Stimulated activated effector memory CD8-positive, alpha-beta T cell treated with anti-CD3 and anti-CD28 coated beads, Interleukin-12 subunit alpha, Interleukin-12 subunit beta, amount 100 ng/mL, for 72 hours (primary cell): ENCODE measurements around the gene RAB33A.

Experiments
- ATAC-seq: fragments of 150-1000 bp; cut with Tn5 transposase; 2 replicates; pipeline ENCODE4 v1.10.0; 2021
- DNase-seq, 2 donors: peaks; one replicate each; pipeline ENCODE4 v3.0.0; 2021 to 2022; ENCODE audit warnings: low spot score in 2 of 2
- H3K27ac Mint-ChIP-seq: one replicate; pipeline ENCODE4 v1.8.0; 2022; ENCODE audit warnings: mild to moderate bottlenecking, mixed read lengths
- H3K36me3 Mint-ChIP-seq: one replicate; pipeline ENCODE4 v1.8.0; 2022; ENCODE audit warnings: mild to moderate bottlenecking, mixed read lengths
- H3K4me1 Mint-ChIP-seq: one replicate; pipeline ENCODE4 v1.8.0; 2022; ENCODE audit warnings: mixed read lengths
- H3K4me3 Mint-ChIP-seq: one replicate; pipeline ENCODE4 v1.8.0; 2022; ENCODE audit warnings: mild to moderate bottlenecking, mixed read lengths
- H3K9me3 Mint-ChIP-seq: one replicate; pipeline ENCODE4 v1.8.0; 2022; ENCODE audit warnings: mixed read lengths

The RAB33A gene

DNA sequence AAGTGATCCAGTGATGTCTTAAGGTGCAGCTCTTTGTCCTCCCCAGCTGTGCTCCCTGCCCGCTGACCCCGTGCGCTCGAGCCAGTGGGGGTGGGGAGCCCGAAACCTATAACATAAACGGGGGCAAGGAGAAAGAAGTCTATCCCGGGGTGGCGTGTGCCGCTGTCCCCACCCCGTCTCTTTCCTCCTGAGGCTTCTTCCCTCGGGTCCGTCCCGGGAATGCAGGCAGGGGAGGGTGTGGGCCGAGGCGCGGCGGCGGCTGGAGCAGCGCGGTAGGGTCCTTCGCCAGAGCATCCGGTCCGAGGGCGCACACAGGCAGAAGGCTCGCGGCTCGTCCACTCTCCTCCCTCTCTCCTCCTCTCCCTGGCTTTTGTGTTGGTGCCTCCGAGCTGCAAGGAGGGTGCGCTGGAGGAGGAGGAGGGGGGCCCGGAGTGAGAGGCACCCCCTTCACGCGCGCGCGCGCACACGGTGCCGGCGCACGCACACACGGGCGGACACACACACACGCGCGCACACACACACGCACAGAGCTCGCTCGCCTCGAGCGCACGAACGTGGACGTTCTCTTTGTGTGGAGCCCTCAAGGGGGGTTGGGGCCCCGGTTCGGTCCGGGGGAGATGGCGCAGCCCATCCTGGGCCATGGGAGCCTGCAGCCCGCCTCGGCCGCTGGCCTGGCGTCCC, at the start of gene RAB33A:
TSS of gene RAB33A (plus strand) at position 517 of the 681 bp plus-strand sequence. CDS start at position 618, 101 bp downstream.
- peaks cover 25% of the 10 kb centered on the region for H3K4me1 Mint-ChIP-seq
- peak; percentile 5 to 67 for DNase-seq
- no peaks in the 10 kb centered on the region for H3K9me3 Mint-ChIP-seq
- peaks cover 24% of the 10 kb centered on the region for H3K36me3 Mint-ChIP-seq
- ATAC-seq = peak; percentile 54
- peak within 1 kb of the TSS; percentile 81 for H3K4me3 Mint-ChIP-seq
- peak within 1 kb of the TSS; percentile 94 for H3K27ac Mint-ChIP-seq

DNA sequence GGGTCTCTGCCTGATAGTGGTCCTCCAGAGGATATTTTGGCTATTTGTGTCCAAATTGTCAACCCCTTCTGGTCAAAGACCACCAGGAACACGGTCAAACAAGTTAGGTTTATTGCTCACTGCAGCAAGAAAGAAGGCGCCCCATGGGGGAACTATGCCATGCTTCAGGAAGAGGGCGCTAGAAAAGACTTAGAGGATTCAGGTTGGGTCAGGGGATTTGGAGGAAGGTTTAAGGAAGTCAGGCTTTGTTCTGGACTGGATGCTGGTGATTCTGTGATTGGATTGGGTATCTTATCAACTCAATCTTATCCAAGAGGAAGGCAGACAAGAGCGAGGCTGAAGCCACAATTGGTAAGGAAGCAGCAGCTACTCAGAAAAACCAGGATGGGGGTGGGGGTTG, 47.2 kb upstream of the RAB33A start:
- peaks cover 9% of the 10 kb centered on the region for H3K4me1 Mint-ChIP-seq
- H3K27ac Mint-ChIP-seq = no peak overlapping the region
- DNase-seq (no peak), ATAC-seq (no peak)
- no peaks in the 10 kb centered on the region for H3K9me3 Mint-ChIP-seq
- no peak overlapping the region for H3K4me3 Mint-ChIP-seq
- H3K36me3 Mint-ChIP-seq = peaks cover 26% of the 10 kb centered on the region

DNA sequence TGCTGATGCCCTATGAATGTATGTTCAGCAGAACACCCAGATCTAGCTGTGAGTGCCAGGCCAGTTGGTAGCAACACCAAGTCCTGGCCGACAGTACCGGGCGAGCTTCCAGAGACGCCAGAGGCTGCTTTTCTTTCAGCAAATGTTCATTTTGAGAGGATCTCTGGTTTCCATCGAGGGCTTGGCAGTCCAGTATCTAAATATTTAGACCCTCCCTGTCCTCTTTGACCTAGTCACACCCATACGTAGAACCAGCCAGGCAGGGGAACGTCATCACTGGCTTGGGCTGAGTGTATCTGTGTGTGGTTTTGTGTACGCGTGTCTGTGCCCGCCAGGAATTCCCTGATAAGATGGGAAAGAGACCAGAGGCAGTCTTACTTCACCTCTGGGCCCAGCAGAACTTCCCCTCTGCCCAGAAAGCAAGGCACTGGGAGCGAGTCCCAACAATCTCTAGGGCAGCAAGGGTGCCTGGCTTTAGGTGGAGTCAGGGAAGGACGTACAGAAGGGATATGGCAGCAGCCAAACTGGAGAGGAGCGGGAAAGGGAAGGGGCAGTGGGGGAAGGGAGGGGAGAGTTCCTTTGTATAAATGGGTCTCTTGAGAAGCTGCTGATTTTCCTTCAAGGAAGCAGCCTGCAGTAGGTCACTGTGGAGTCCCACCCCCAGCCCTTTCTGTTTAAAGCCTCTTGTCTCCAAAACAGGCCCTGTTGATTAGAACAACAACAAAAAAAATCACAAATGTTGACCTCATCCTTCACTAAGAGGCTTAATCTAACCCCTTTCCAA, 46.5 kb upstream of the RAB33A start:
- ATAC-seq = no peak
- Mint-ChIP-seq H3K9me3 (no peaks in the 10 kb centered on the region), H3K27ac (no peak overlapping the region), H3K36me3 (peaks cover 30% of the 10 kb centered on the region), H3K4me3 (no peak overlapping the region), H3K4me1 (peaks cover 2% of the 10 kb centered on the region)
- no peak for DNase-seq

DNA sequence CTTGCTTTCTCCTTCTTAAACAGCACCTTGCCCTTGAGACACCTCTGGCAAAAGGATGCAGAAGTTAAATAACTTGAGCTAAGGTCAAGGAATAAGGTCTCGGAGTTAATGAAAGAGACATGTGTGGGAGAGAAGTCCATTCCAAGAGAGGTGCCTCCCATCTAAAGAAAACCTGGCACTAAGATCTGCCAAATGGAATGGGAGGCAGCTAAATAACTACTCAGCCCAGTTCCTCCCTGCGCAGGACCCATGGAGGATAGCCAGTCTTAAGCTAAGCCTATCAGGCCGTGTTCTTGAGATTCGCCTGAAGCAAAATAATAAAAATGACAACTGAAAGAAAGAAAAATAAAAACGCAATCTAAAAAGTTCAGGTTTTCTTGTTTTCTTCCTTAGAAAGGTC, 40.8 kb upstream of the RAB33A start:
- peaks cover 80% of the 10 kb centered on the region for H3K36me3 Mint-ChIP-seq

DNA sequence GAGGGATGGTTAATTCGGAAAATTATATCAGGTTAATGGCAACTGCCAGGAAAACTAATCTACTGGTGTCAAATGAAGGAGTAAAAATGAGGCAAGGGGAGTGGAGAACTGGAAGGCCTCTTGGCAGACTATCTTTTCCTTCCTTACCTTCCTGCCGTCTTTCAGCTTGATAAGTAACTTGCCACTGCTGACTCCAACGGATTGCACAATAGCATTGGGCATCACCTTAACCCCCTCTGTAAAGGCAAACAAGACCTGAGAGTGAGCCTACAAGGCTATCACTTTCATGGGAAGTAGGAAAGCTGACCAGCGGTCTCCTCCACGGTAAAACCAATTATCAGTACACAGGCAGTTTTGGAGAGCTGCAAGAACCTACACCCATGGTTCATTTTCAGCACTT, 35.3 kb upstream of the RAB33A start:
- no peaks in the 10 kb centered on the region for H3K4me1 Mint-ChIP-seq
- ATAC-seq (no peak), DNase-seq (no peak)
- no peak overlapping the region for H3K4me3 Mint-ChIP-seq
- H3K36me3 Mint-ChIP-seq = peaks cover 78% of the 10 kb centered on the region
- no peaks in the 10 kb centered on the region for H3K9me3 Mint-ChIP-seq
- no peak overlapping the region for H3K27ac Mint-ChIP-seq

More for the DNA sequence above, 40.8 kb upstream of the RAB33A start:
- DNase-seq (no peak), ATAC-seq (no peak)
- H3K4me1 Mint-ChIP-seq = no peaks in the 10 kb centered on the region
- H3K27ac Mint-ChIP-seq = no peak overlapping the region
- no peak overlapping the region for H3K4me3 Mint-ChIP-seq
- H3K9me3 Mint-ChIP-seq = no peaks in the 10 kb centered on the region

DNA sequence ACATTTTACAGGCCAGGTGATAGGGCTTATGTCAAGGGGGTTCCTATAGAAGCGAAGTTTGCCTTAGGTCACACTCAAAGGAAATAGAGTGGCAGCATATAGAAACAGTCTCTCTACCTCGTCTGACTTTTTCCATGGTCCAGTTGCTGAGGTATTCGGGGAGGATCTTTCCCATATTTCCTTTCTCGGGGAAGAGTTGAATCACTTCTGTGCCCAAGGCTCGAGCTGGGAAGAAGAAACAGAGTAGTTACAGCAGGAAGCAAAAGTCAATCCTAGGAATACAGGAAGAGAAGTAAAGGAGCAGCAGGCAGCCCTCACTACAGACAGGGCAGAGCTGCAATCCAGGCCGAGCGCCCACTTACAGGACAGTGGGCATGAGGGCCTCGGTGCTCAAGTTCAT, 34.8 kb upstream of the RAB33A start:
- H3K27ac Mint-ChIP-seq = no peak overlapping the region
- H3K4me1 Mint-ChIP-seq = no peaks in the 10 kb centered on the region
- no peak for DNase-seq
- no peak overlapping the region for H3K4me3 Mint-ChIP-seq
- ATAC-seq = no peak
- peaks cover 78% of the 10 kb centered on the region for H3K36me3 Mint-ChIP-seq
- H3K9me3 Mint-ChIP-seq = no peaks in the 10 kb centered on the region

DNA sequence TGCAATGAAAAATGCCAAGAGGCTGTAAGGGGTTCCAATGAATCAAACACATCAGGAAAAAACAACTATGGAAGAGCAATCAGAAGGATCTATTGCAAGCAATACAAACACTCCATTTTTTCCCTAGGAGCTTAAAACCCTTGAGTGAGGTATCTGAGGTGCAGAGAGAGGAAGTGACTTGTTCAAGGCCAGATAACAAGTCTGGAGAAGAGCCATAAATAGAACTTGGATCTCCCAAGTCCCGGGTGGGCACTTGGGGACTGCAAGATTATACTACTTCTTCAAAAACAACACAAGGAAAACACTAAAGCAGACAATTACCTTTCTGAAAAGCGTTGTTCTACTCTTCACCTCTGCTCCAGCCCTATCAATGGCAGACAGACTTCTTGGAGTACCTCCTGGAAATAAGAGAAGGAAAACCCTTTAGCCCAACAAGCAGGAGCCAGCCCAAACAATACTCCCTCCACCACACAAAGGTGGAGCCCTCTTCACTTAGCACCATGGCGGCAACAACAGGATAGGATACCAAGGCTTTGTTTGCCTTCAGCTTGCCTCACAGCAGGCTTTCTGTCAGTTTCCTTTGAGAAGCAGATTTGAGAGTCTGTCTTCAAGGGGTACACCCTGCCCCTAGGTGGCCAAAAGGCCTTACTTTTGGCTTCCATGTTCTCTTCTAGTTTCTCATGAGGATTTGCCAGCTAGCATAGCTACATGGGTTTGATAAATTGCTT, 32.1 kb upstream of the RAB33A start:
- Mint-ChIP-seq H3K4me1 (peaks cover 4% of the 10 kb centered on the region), H3K9me3 (no peaks in the 10 kb centered on the region), H3K36me3 (peaks cover 80% of the 10 kb centered on the region)

DNA sequence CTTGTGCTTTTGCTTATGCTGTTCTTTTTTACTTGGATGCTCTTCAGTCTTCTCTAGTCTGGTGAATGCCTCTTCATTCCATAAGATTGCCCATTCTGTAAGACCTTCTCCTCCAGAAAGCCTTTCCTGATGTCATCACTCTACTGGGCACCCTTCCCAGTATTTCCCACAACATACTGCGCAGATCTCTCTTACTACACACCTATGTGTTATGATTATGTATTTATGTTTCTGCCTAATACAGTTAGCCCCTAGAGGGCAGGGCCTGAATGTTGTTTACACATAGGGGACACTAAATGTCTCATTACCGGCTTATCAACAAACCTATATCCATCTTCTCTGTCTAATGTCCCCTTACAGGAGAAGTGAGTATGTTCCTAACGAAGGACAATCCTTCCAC, 27.3 kb upstream of the RAB33A start:
- H3K27ac Mint-ChIP-seq = no peak overlapping the region
- peaks cover 4% of the 10 kb centered on the region for H3K4me1 Mint-ChIP-seq
- H3K36me3 Mint-ChIP-seq = peaks cover 78% of the 10 kb centered on the region
- no peak for ATAC-seq
- no peaks in the 10 kb centered on the region for H3K9me3 Mint-ChIP-seq
- no peak for DNase-seq
- no peak overlapping the region for H3K4me3 Mint-ChIP-seq

More for the DNA sequence above, 32.1 kb upstream of the RAB33A start:
- no peak for ATAC-seq
- Mint-ChIP-seq H3K27ac (peak overlapping the region; percentile 52), H3K4me3 (no peak overlapping the region)
- DNase-seq = no peak

DNA sequence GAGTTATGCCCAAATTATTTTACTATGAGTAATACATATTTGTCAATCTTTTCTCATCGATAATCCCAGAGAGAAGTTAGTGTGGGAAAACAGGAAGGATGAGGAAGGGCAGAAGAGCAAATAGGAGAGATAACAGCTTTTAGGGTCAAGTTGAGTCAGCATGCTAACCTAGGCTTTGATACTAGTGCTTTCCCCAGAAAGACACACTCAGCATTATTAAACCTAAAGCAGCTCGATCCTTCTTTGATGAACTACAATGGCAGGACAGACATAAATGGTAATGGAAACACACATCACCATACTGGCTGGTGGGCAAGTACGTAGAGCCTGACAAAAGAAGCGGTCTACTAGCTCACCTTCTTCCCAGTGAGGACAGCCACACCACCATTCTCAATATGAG, 26.6 kb upstream of the RAB33A start:
- ATAC-seq = no peak
- Mint-ChIP-seq H3K4me3 (no peak overlapping the region), H3K36me3 (peaks cover 79% of the 10 kb centered on the region), H3K27ac (no peak overlapping the region), H3K9me3 (no peaks in the 10 kb centered on the region), H3K4me1 (peaks cover 4% of the 10 kb centered on the region)
- DNase-seq = no peak

DNA sequence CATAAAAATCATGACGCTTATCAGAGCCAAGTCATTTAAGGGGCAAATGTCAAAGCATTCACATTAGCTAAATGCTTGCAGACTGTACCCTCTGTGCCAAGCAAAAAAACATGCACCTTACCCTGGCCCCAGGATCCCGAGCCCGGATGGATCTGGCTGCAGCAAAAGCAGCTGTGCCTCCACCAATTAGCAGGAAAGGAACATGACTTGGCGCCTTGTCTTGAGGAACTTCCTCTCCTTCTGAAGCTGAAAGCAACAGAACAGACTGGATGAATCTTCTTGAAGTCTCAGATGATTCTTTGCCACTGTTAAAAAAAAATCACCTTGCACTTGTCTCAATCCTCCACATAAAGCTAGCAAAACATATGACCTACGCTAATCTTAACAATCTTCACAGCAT, 24.1 kb upstream of the RAB33A start:
- DNase-seq = no peak
- peaks cover 10% of the 10 kb centered on the region for H3K4me1 Mint-ChIP-seq
- H3K36me3 Mint-ChIP-seq = peaks cover 73% of the 10 kb centered on the region
- no peak overlapping the region for H3K4me3 Mint-ChIP-seq
- H3K27ac Mint-ChIP-seq = no peak overlapping the region
- H3K9me3 Mint-ChIP-seq = no peaks in the 10 kb centered on the region
- no peak for ATAC-seq

DNA sequence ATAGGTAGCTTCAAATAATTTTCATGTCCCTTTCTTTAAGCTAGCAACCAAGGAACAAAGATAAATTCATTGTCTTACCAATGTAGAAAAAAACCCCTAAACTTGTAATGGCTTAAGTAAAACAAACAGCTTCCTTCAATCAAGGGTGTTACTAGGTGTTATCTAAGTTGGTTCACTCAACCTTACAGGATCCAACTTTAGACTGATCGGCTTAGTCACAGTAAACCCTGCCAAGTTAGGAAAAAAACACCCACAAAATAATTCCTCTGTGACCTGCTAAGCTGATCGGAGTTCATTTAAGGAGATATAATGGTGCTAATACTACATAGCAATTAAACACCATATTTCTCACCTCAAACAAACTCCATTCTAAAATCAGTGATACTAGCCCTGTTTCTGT, 16.2 kb upstream of the RAB33A start:
- Mint-ChIP-seq H3K4me3 (no peak overlapping the region), H3K9me3 (no peaks in the 10 kb centered on the region), H3K27ac (no peak overlapping the region), H3K36me3 (peaks cover 35% of the 10 kb centered on the region), H3K4me1 (peaks cover 16% of the 10 kb centered on the region)
- ATAC-seq (no peak), DNase-seq (no peak)

DNA sequence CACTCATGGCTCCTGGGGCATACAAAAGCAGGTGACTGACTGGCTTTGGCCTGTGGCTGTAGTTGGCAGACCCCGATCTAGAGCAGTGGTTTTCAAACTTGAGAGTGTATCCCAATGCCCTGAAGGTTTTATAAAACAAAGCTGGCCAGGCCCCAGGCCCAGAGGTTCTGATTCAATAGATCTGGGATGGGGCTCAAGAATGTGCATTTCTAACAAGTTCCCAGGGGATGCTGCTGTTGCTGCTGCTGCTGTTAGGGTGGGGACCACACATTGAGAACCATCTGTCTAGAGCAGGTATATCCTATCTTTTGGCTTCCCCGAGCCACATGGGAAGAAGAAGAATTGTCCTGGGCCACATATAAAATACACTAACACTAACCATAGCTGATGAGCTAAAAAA, 13.5 kb upstream of the RAB33A start:
- Mint-ChIP-seq H3K9me3 (no peaks in the 10 kb centered on the region), H3K4me3 (no peak overlapping the region), H3K36me3 (peaks cover 29% of the 10 kb centered on the region), H3K27ac (no peak overlapping the region), H3K4me1 (peaks cover 10% of the 10 kb centered on the region)
- no peak for DNase-seq
- ATAC-seq = no peak

DNA sequence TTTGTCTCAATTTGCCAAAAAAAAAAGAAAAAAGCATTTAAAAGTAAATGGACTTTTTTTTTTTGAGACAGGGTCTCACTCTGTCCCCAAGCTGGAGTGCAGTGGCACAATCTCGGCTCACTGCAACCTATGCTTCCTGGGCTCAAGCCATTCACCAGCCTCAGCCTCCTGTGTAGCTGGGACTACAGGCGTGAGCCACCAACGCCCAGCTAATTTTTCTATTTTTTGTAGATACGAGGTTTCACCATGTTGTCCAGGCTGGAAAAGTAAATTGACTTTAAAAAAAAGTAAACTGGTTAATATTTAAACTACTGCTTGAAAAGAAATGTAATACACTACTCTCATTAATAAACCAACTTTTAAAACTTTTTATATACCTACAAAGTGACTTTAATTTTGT, 12.0 kb upstream of the RAB33A start:
- no peak overlapping the region for H3K4me3 Mint-ChIP-seq
- ATAC-seq = no peak
- no peak for DNase-seq
- H3K27ac Mint-ChIP-seq = no peak overlapping the region
- peaks cover 21% of the 10 kb centered on the region for H3K36me3 Mint-ChIP-seq
- no peaks in the 10 kb centered on the region for H3K9me3 Mint-ChIP-seq
- H3K4me1 Mint-ChIP-seq = peaks cover 10% of the 10 kb centered on the region

DNA sequence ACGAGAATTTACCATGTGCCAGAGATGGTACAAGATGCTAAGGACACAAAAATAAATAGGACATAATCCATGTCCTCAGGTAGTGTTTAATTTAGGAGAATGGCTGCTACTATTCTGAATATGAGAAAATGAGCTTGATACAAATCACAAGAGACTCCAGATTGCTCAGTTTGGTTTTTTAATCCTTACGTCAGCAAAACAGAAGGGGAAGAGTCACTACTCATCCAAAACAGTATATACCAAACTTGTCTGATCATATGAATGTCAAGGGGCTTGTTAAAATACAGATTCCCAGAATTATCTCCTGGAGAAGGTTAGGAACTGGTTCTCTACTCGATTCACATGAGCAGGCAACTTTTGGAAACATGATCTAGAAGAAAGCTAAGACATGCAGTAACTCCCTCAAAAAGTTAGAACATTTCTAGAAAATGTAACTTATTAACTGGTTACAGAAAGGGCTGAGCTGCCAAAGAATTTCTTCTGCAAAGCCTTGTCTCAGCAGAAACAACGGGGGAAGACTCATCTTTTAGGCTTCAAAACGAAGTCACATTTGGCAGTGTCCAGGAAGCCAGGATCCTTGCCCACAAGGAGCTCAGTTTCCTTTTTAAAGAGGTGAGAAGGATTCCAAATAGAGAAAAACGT, 9.5 kb upstream of the RAB33A start:
- Mint-ChIP-seq H3K4me1 (peaks cover 17% of the 10 kb centered on the region), H3K27ac (no peak overlapping the region), H3K9me3 (no peaks in the 10 kb centered on the region), H3K4me3 (no peak overlapping the region), H3K36me3 (peaks cover 10% of the 10 kb centered on the region)
- no peak for ATAC-seq
- no peak for DNase-seq

DNA sequence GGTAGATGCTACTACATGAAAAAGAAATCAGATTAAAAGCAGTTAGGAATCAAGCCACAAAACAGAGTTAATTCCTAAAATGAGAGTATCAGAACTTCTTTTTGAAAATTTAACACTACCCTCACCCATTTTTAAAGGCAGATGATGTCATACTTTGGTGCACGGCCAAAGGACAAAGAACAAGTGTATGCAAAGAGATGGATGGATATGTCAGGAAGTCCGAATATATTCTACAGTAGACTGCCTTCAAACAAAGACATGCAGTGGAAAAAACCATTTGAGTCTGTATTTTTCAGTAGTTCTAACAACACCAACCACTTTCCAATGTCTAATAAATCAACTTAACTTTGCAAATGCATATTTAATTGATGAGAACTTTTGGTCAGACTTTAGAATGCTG, 8.4 kb upstream of the RAB33A start:
- H3K36me3 Mint-ChIP-seq = peaks cover 9% of the 10 kb centered on the region
- H3K9me3 Mint-ChIP-seq = no peaks in the 10 kb centered on the region
- DNase-seq (no peak), ATAC-seq (no peak)
- no peak overlapping the region for H3K27ac Mint-ChIP-seq
- peaks cover 17% of the 10 kb centered on the region for H3K4me1 Mint-ChIP-seq
- H3K4me3 Mint-ChIP-seq = no peak overlapping the region
